SK-N-SH treated with all-trans-retinoic acid at 6 μM for 48 hours (cell line): Measurements from ENCODE around the gene DPYD.

Experiments
- BACH2 ChIP-seq: fragments of 250-450 bp; sonication (Bioruptor Pico); IDR thresholded peaks from 2 replicates; pipeline ENCODE4 v1.9.0; 2021; ENCODE audit warnings: mild to moderate bottlenecking, borderline replicate concordance
- CSDC2 ChIP-seq: fragments of 250-450 bp; sonication (Bioruptor Pico); IDR thresholded peaks from 2 replicates; pipeline ENCODE4 v1.5.0; 2020; ENCODE audit warnings: mild to moderate bottlenecking, moderate library complexity
- OSR1 ChIP-seq: fragments of 250-450 bp; sonication (Bioruptor Pico); IDR thresholded peaks from 2 replicates; pipeline ENCODE4 v1.8.0; 2022; ENCODE audit warnings: moderate library complexity, mild to moderate bottlenecking, inconsistent platforms
- RARB ChIP-seq: fragments of 250-450 bp; sonication (Bioruptor Pico); IDR thresholded peaks from 2 replicates; pipeline ENCODE4 v1.8.0; 2021; ENCODE audit warnings: mild to moderate bottlenecking, moderate library complexity
- SNAI2 ChIP-seq: fragments of 250-450 bp; sonication (Bioruptor Pico); IDR thresholded peaks from 2 replicates; pipeline ENCODE4 v1.5.0; 2020; ENCODE audit warnings: mild to moderate bottlenecking, moderate library complexity
- TCF4 ChIP-seq: fragments of 250-450 bp; sonication (Bioruptor Pico); IDR thresholded peaks from 2 replicates; pipeline ENCODE4 v1.8.0; 2021; ENCODE audit warnings: mild to moderate bottlenecking, moderate library complexity, borderline replicate concordance
- TOX ChIP-seq: fragments of 250-450 bp; sonication (Bioruptor Pico); IDR thresholded peaks from 2 replicates; pipeline ENCODE4 v1.8.0; 2021; ENCODE audit warnings: mild to moderate bottlenecking, moderate library complexity, borderline replicate concordance
- ZC3H10 ChIP-seq: fragments of 250-450 bp; sonication (Bioruptor Pico); IDR thresholded peaks from 2 replicates; pipeline ENCODE4 v1.5.1; 2021; ENCODE audit warnings: mild to moderate bottlenecking, moderate library complexity
- ZFP3 ChIP-seq: fragments of 250-450 bp; sonication (Bioruptor Pico); IDR thresholded peaks from 2 replicates; pipeline ENCODE4 v1.5.0; 2020; ENCODE audit warnings: mild to moderate bottlenecking, moderate library complexity
- ZFP30 ChIP-seq: fragments of 450-650 bp; formaldehyde crosslinking; IDR thresholded peaks from 2 replicates; pipeline ENCODE4 v1.5.0; 2022; ENCODE audit warnings: mild to moderate bottlenecking, moderate library complexity
- TF ChIP-seq, protein P1 (sequence below): fragments of 250-450 bp; sonication (Bioruptor Pico); IDR thresholded peaks from 2 replicates; pipeline ENCODE4 v1.5.0; 2020; ENCODE audit warnings: mild to moderate bottlenecking, moderate library complexity
- TF ChIP-seq, protein P2 (sequence below): fragments of 250-450 bp; sonication (Bioruptor Pico); IDR thresholded peaks from 2 replicates; pipeline ENCODE4 v1.8.0; 2020; ENCODE audit warnings: mild to moderate bottlenecking, moderate library complexity, borderline replicate concordance

DNA sequence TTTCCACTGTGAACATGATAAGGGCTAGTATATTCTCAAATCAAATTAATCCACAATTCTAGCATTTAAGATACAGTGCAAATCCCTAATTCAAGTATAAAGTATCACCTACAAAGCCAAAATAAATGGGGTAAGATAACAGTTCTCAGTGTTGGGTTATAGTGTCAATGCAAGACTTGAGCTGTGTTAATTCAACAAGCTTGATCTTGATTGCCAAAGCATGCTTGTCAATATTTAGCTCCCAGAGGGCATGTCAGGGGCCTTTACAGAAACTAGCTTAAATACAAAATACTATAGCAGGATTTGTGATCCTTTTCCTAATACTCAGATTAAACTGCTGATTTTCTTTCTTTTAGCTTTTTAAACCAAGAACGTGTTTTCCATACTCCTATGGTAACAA, 658.0 kb downstream of the DPYD start:
- TF ChIP-seq RARB (CRISPR knock-in tag): no peak
- TF ChIP-seq CSDC2: no peak
- TF ChIP-seq SNAI2 (CRISPR knock-in tag): no peak
- TF ChIP-seq ZFP30 (CRISPR knock-in tag): no peak
- TF ChIP-seq, protein P1, sequence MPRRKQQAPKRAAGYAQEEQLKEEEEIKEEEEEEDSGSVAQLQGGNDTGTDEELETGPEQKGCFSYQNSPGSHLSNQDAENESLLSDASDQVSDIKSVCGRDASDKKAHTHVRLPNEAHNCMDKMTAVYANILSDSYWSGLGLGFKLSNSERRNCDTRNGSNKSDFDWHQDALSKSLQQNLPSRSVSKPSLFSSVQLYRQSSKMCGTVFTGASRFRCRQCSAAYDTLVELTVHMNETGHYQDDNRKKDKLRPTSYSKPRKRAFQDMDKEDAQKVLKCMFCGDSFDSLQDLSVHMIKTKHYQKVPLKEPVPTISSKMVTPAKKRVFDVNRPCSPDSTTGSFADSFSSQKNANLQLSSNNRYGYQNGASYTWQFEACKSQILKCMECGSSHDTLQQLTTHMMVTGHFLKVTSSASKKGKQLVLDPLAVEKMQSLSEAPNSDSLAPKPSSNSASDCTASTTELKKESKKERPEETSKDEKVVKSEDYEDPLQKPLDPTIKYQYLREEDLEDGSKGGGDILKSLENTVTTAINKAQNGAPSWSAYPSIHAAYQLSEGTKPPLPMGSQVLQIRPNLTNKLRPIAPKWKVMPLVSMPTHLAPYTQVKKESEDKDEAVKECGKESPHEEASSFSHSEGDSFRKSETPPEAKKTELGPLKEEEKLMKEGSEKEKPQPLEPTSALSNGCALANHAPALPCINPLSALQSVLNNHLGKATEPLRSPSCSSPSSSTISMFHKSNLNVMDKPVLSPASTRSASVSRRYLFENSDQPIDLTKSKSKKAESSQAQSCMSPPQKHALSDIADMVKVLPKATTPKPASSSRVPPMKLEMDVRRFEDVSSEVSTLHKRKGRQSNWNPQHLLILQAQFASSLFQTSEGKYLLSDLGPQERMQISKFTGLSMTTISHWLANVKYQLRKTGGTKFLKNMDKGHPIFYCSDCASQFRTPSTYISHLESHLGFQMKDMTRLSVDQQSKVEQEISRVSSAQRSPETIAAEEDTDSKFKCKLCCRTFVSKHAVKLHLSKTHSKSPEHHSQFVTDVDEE (CRISPR knock-in tag): no peak
- TF ChIP-seq ZFP3: no peak
- no peak for TF ChIP-seq TCF4 (CRISPR knock-in tag)
- TF ChIP-seq ZC3H10 (CRISPR knock-in tag): no peak
- TF ChIP-seq OSR1: no peak
- TF ChIP-seq, protein P2, sequence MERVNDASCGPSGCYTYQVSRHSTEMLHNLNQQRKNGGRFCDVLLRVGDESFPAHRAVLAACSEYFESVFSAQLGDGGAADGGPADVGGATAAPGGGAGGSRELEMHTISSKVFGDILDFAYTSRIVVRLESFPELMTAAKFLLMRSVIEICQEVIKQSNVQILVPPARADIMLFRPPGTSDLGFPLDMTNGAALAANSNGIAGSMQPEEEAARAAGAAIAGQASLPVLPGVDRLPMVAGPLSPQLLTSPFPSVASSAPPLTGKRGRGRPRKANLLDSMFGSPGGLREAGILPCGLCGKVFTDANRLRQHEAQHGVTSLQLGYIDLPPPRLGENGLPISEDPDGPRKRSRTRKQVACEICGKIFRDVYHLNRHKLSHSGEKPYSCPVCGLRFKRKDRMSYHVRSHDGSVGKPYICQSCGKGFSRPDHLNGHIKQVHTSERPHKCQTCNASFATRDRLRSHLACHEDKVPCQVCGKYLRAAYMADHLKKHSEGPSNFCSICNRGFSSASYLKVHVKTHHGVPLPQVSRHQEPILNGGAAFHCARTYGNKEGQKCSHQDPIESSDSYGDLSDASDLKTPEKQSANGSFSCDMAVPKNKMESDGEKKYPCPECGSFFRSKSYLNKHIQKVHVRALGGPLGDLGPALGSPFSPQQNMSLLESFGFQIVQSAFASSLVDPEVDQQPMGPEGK (CRISPR knock-in tag): no peak
- TF ChIP-seq BACH2 (CRISPR knock-in tag): no peak
- TF ChIP-seq TOX: no peak
